Uterus (tissue), 2 donors: ENCODE results near the gene CBARP.
"Not testable (repeated sequence)": the region's sequence is repeated elsewhere in the genome, so short reads cannot be mapped to it uniquely, and the experiment has no call there.

Experiments used
- POLR2A ChIP-seq, 2 donors: fragments of 450-650 bp; IDR thresholded peaks; one replicate each; pipeline ENCODE4 v1.6.1; 2016; ENCODE audit warnings: antibody characterized with exemption in 2 of 2, mild to moderate bottlenecking in 1 of 2, moderate library complexity in 1 of 2
- TF ChIP-seq, protein P1 (sequence below), 4 experiments: fragments of 200-600 bp in 2 of 4; fragments of 450-650 bp in 2 of 4; sonication (generic) in 2 of 4; IDR thresholded peaks; one replicate each; pipeline ENCODE4 v1.5.1; 2016 to 2019; ENCODE audit warnings: antibody characterized with exemption in 4 of 4, mild to moderate bottlenecking in 2 of 4, moderate library complexity in 1 of 4

DNA sequence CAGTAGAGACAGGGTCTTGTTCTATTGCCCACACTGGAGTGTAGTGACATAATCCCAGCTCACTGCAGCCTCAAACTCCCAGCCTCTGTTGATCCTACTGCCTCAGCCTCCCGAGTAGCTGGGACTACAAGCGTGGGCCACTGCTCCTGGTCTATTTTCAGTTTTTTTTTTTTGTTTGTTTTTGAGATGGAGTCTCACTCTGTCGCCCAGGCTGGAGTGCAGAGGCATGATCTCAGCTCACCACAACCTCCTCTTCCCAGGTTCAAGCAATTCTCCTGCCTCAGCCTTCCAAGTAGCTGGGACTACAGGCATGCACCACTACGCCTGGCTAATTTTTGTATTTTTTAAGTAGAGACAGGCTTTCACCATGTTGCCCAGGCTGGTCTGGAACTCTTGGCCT, 37.2 kb downstream of the CBARP start:
- TF ChIP-seq, protein P1, sequence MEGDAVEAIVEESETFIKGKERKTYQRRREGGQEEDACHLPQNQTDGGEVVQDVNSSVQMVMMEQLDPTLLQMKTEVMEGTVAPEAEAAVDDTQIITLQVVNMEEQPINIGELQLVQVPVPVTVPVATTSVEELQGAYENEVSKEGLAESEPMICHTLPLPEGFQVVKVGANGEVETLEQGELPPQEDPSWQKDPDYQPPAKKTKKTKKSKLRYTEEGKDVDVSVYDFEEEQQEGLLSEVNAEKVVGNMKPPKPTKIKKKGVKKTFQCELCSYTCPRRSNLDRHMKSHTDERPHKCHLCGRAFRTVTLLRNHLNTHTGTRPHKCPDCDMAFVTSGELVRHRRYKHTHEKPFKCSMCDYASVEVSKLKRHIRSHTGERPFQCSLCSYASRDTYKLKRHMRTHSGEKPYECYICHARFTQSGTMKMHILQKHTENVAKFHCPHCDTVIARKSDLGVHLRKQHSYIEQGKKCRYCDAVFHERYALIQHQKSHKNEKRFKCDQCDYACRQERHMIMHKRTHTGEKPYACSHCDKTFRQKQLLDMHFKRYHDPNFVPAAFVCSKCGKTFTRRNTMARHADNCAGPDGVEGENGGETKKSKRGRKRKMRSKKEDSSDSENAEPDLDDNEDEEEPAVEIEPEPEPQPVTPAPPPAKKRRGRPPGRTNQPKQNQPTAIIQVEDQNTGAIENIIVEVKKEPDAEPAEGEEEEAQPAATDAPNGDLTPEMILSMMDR (IDR thresholded peaks at IDR 0.05), result not testable (repeated sequence)
- TF ChIP-seq POLR2A (IDR thresholded peaks at IDR 0.05), result not testable (repeated sequence)
